ENCODE data around the gene MTMR11.

DNA sequence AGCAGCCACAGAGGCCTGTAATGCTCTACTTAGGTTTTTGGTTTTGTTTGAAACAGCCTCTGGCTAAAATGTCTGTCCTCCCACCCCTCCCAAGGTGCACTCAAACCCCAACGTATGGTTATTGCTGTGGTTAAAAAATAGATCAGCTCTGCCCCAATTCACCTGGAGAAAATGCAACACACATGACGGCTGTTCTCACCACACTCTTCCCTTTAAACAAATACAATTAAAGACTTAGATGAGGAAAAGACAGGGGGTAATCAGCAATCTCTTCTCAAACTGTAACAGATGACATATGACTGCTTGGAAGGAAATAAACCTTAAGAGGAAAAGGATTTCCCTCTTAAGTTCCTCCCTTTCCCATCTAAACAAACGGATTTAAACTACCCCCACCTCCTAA, 6.2 kb upstream of the MTMR11 start:
- TF ChIP-seq, protein P1, sequence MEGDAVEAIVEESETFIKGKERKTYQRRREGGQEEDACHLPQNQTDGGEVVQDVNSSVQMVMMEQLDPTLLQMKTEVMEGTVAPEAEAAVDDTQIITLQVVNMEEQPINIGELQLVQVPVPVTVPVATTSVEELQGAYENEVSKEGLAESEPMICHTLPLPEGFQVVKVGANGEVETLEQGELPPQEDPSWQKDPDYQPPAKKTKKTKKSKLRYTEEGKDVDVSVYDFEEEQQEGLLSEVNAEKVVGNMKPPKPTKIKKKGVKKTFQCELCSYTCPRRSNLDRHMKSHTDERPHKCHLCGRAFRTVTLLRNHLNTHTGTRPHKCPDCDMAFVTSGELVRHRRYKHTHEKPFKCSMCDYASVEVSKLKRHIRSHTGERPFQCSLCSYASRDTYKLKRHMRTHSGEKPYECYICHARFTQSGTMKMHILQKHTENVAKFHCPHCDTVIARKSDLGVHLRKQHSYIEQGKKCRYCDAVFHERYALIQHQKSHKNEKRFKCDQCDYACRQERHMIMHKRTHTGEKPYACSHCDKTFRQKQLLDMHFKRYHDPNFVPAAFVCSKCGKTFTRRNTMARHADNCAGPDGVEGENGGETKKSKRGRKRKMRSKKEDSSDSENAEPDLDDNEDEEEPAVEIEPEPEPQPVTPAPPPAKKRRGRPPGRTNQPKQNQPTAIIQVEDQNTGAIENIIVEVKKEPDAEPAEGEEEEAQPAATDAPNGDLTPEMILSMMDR (IDR thresholded peaks at IDR 0.05) = no peak
- no peak for TF ChIP-seq POLR2A (IDR thresholded peaks at IDR 0.05)
